GM10266 (cell line): ENCODE results near the gene ZNF594.
"Not testable (repeated sequence)": the region's sequence is repeated elsewhere in the genome, so short reads cannot be mapped to it uniquely, and the experiment has no call there.

ENCODE experiments used
- DNase-seq: peaks from one replicate; pipeline ENCODE4 v3.0.0; 2012; ENCODE audit errors: extremely low spot score
- CTCF ChIP-seq: IDR thresholded peaks from 2 replicates; pipeline ENCODE4 v1.5.1; 2012; ENCODE audit warnings: mild to moderate bottlenecking, low read depth; ENCODE audit not compliant: control insufficient read depth, insufficient read depth; ENCODE audit errors: missing control alignments

Gene ZNF594

GRCh38 chr17:5191541-5192417, at the start of gene ZNF594:
Gene ZNF594, minus strand, starts transcription at chr17:5191868. Its CDS starts 7,612 bp downstream, at chr17:5184256.
- peak; percentile 96 for DNase-seq
- peak; percentile 94 for TF ChIP-seq CTCF

- DNase-seq = not testable (repeated sequence)
Measured at GRCh38 chr17:5239769-5240168, 48.1 kb upstream of the ZNF594 start.

- TF ChIP-seq CTCF = no peak
- no peak for DNase-seq
Measured at GRCh38 chr17:5238333-5238732, 46.7 kb upstream of the ZNF594 start.

- TF ChIP-seq CTCF = peak; percentile 88
- peak; percentile 52 for DNase-seq
Measured at GRCh38 chr17:5237541-5238016, 45.9 kb upstream of the ZNF594 start.

GRCh38 chr17:5236938-5237540, 45.4 kb upstream of the ZNF594 start:
- TF ChIP-seq CTCF = no peak
- DNase-seq = no peak

- TF ChIP-seq CTCF = no peak
- peak; percentile 42 for DNase-seq
Measured at GRCh38 chr17:5234645-5235576, 43.2 kb upstream of the ZNF594 start, which contains the start of gene SCIMP. Gene SCIMP, minus strand, starts transcription at chr17:5234860. Its CDS starts 105 bp downstream, at chr17:5234755.

GRCh38 chr17:5233492-5233891, 41.8 kb upstream of the ZNF594 start:
- not testable (repeated sequence) for DNase-seq
